ENCODE measurements around the gene NTM.

NTM gene

GRCh38 chr11:132046288-132046865 lies 676.0 kb downstream of the NTM start:
- Histone ChIP-seq H3K27ac (ENCODE audit: low read length) (no peak overlapping the region), H3K9ac (ENCODE audit: low read length in 2 of 2) (no peak overlapping the region), H3K9me3 (ENCODE audit: control insufficient read depth in 2 of 2, low read length in 2 of 2) (no peaks in the 10 kb centered on the region)

GRCh38 chr11:132047167-132047566 lies 676.8 kb downstream of the NTM start:
- Histone ChIP-seq H3K4me1 (ENCODE audit: control insufficient read depth, insufficient read depth, low read length) (no peaks in the 10 kb centered on the region), H3K27ac (ENCODE audit: low read length) (no peak overlapping the region), H3K36me3 (ENCODE audit: control insufficient read depth in 2 of 2, insufficient read depth in 2 of 2, low read length in 2 of 2) (no peaks in the 10 kb centered on the region), H3K27me3 (ENCODE audit: control insufficient read depth in 1 of 2, insufficient read depth in 2 of 2, low read length in 2 of 2) (no peaks in the 10 kb centered on the region), H3K4me3 (ENCODE audit: low read length in 2 of 2) (no peak overlapping the region), H3K9me3 (ENCODE audit: control insufficient read depth in 2 of 2, low read length in 2 of 2) (no peaks in the 10 kb centered on the region), H3K9ac (ENCODE audit: low read length in 2 of 2) (no peak overlapping the region)

More at GRCh38 chr11:132046288-132046865, 676.0 kb downstream of the NTM start:
- Histone ChIP-seq H3K27me3 (ENCODE audit: control insufficient read depth in 1 of 2, insufficient read depth in 2 of 2, low read length in 2 of 2) (no peaks in the 10 kb centered on the region), H3K4me3 (ENCODE audit: low read length in 2 of 2) (no peak overlapping the region), H3K36me3 (ENCODE audit: control insufficient read depth in 2 of 2, insufficient read depth in 2 of 2, low read length in 2 of 2) (no peaks in the 10 kb centered on the region), H3K4me1 (ENCODE audit: control insufficient read depth, insufficient read depth, low read length) (no peaks in the 10 kb centered on the region)

- no peak overlapping the region for H3K9ac ChIP-seq (ENCODE audit: low read length in 2 of 2)
- H3K9me3 ChIP-seq (ENCODE audit: control insufficient read depth in 2 of 2, low read length in 2 of 2): no peaks in the 10 kb centered on the region
- no peaks in the 10 kb centered on the region for H3K36me3 ChIP-seq (ENCODE audit: control insufficient read depth in 2 of 2, insufficient read depth in 2 of 2, low read length in 2 of 2)
- no peak overlapping the region for H3K4me3 ChIP-seq (ENCODE audit: low read length in 2 of 2)
- no peak overlapping the region for H3K27ac ChIP-seq (ENCODE audit: low read length)
- H3K27me3 ChIP-seq (ENCODE audit: control insufficient read depth in 1 of 2, insufficient read depth in 2 of 2, low read length in 2 of 2): peaks cover 0 to under 1% of the 10 kb centered on the region in 2 donors
- H3K4me1 ChIP-seq (ENCODE audit: control insufficient read depth, insufficient read depth, low read length): no peaks in the 10 kb centered on the region
These were observed 677.6 kb downstream of the NTM start for GRCh38 chr11:132048040-132048439.

- no peak overlapping the region for H3K9ac ChIP-seq (ENCODE audit: low read length in 2 of 2)
- H3K27me3 ChIP-seq (ENCODE audit: control insufficient read depth in 1 of 2, insufficient read depth in 2 of 2, low read length in 2 of 2): peaks cover 0 to 4% of the 10 kb centered on the region in 2 donors
- H3K27ac ChIP-seq (ENCODE audit: low read length): no peak overlapping the region
- H3K4me1 ChIP-seq (ENCODE audit: control insufficient read depth, insufficient read depth, low read length): no peaks in the 10 kb centered on the region
- H3K36me3 ChIP-seq (ENCODE audit: control insufficient read depth in 2 of 2, insufficient read depth in 2 of 2, low read length in 2 of 2): no peaks in the 10 kb centered on the region
- no peaks in the 10 kb centered on the region for H3K9me3 ChIP-seq (ENCODE audit: control insufficient read depth in 2 of 2, low read length in 2 of 2)
- no peak overlapping the region for H3K4me3 ChIP-seq (ENCODE audit: low read length in 2 of 2)
These were observed 678.8 kb downstream of the NTM start for GRCh38 chr11:132049205-132049604.

GRCh38 chr11:132050049-132050448 lies 679.6 kb downstream of the NTM start:
- H3K9me3 ChIP-seq (ENCODE audit: control insufficient read depth in 2 of 2, low read length in 2 of 2): no peaks in the 10 kb centered on the region
- peaks cover 0 to 9% of the 10 kb centered on the region in 2 donors for H3K27me3 ChIP-seq (ENCODE audit: control insufficient read depth in 1 of 2, insufficient read depth in 2 of 2, low read length in 2 of 2)
- no peak overlapping the region for H3K9ac ChIP-seq (ENCODE audit: low read length in 2 of 2)
- no peak overlapping the region for H3K4me3 ChIP-seq (ENCODE audit: low read length in 2 of 2)
- no peak overlapping the region for H3K27ac ChIP-seq (ENCODE audit: low read length)
- no peaks in the 10 kb centered on the region for H3K36me3 ChIP-seq (ENCODE audit: control insufficient read depth in 2 of 2, insufficient read depth in 2 of 2, low read length in 2 of 2)
- no peaks in the 10 kb centered on the region for H3K4me1 ChIP-seq (ENCODE audit: control insufficient read depth, insufficient read depth, low read length)

GRCh38 chr11:132050577-132051165 lies 680.3 kb downstream of the NTM start:
- no peak overlapping the region for H3K9ac ChIP-seq (ENCODE audit: low read length in 2 of 2)
- H3K4me1 ChIP-seq (ENCODE audit: control insufficient read depth, insufficient read depth, low read length): no peaks in the 10 kb centered on the region
- H3K27me3 ChIP-seq (ENCODE audit: control insufficient read depth in 1 of 2, insufficient read depth in 2 of 2, low read length in 2 of 2): peaks cover 0 to 9% of the 10 kb centered on the region in 2 donors
- no peaks in the 10 kb centered on the region for H3K9me3 ChIP-seq (ENCODE audit: control insufficient read depth in 2 of 2, low read length in 2 of 2)
- H3K36me3 ChIP-seq (ENCODE audit: control insufficient read depth in 2 of 2, insufficient read depth in 2 of 2, low read length in 2 of 2): no peaks in the 10 kb centered on the region
- no peak overlapping the region for H3K27ac ChIP-seq (ENCODE audit: low read length)
- H3K4me3 ChIP-seq (ENCODE audit: low read length in 2 of 2): no peak overlapping the region

- H3K27ac ChIP-seq (ENCODE audit: low read length): no peak overlapping the region
- no peaks in the 10 kb centered on the region for H3K4me1 ChIP-seq (ENCODE audit: control insufficient read depth, insufficient read depth, low read length)
- no peak overlapping the region for H3K9ac ChIP-seq (ENCODE audit: low read length in 2 of 2)
- no peaks in the 10 kb centered on the region for H3K9me3 ChIP-seq (ENCODE audit: control insufficient read depth in 2 of 2, low read length in 2 of 2)
- H3K4me3 ChIP-seq (ENCODE audit: low read length in 2 of 2): no peak overlapping the region
- peaks cover 0 to 9% of the 10 kb centered on the region in 2 donors for H3K27me3 ChIP-seq (ENCODE audit: control insufficient read depth in 1 of 2, insufficient read depth in 2 of 2, low read length in 2 of 2)
- no peaks in the 10 kb centered on the region for H3K36me3 ChIP-seq (ENCODE audit: control insufficient read depth in 2 of 2, insufficient read depth in 2 of 2, low read length in 2 of 2)
These were observed 681.3 kb downstream of the NTM start for GRCh38 chr11:132051704-132052103.

- Histone ChIP-seq H3K27me3 (ENCODE audit: control insufficient read depth in 1 of 2, insufficient read depth in 2 of 2, low read length in 2 of 2) (peaks cover 0 to 9% of the 10 kb centered on the region in 2 donors), H3K9ac (ENCODE audit: low read length in 2 of 2) (no peak overlapping the region), H3K9me3 (ENCODE audit: control insufficient read depth in 2 of 2, low read length in 2 of 2) (no peaks in the 10 kb centered on the region), H3K36me3 (ENCODE audit: control insufficient read depth in 2 of 2, insufficient read depth in 2 of 2, low read length in 2 of 2) (no peaks in the 10 kb centered on the region), H3K4me3 (ENCODE audit: low read length in 2 of 2) (no peak overlapping the region), H3K27ac (ENCODE audit: low read length) (no peak overlapping the region), H3K4me1 (ENCODE audit: control insufficient read depth, insufficient read depth, low read length) (no peaks in the 10 kb centered on the region)
These were observed 681.9 kb downstream of the NTM start for GRCh38 chr11:132052342-132052741.

GRCh38 chr11:132052904-132053303 lies 682.5 kb downstream of the NTM start:
- no peak overlapping the region for H3K27ac ChIP-seq (ENCODE audit: low read length)
- no peaks in the 10 kb centered on the region for H3K9me3 ChIP-seq (ENCODE audit: control insufficient read depth in 2 of 2, low read length in 2 of 2)
- H3K9ac ChIP-seq (ENCODE audit: low read length in 2 of 2): no peak overlapping the region
- no peaks in the 10 kb centered on the region for H3K4me1 ChIP-seq (ENCODE audit: control insufficient read depth, insufficient read depth, low read length)
- no peak overlapping the region for H3K4me3 ChIP-seq (ENCODE audit: low read length in 2 of 2)
- peaks cover 0 to 9% of the 10 kb centered on the region in 2 donors for H3K27me3 ChIP-seq (ENCODE audit: control insufficient read depth in 1 of 2, insufficient read depth in 2 of 2, low read length in 2 of 2)
- no peaks in the 10 kb centered on the region for H3K36me3 ChIP-seq (ENCODE audit: control insufficient read depth in 2 of 2, insufficient read depth in 2 of 2, low read length in 2 of 2)

- peaks cover 0 to 3% of the 10 kb centered on the region in 2 donors for H3K9me3 ChIP-seq (ENCODE audit: control insufficient read depth in 2 of 2, low read length in 2 of 2)
- H3K36me3 ChIP-seq (ENCODE audit: control insufficient read depth in 2 of 2, insufficient read depth in 2 of 2, low read length in 2 of 2): no peaks in the 10 kb centered on the region
- H3K4me3 ChIP-seq (ENCODE audit: low read length in 2 of 2): no peak overlapping the region
- H3K27ac ChIP-seq (ENCODE audit: low read length): no peak overlapping the region
- H3K9ac ChIP-seq (ENCODE audit: low read length in 2 of 2): no peak overlapping the region
- no peaks in the 10 kb centered on the region for H3K4me1 ChIP-seq (ENCODE audit: control insufficient read depth, insufficient read depth, low read length)
- H3K27me3 ChIP-seq (ENCODE audit: control insufficient read depth in 1 of 2, insufficient read depth in 2 of 2, low read length in 2 of 2): peaks cover 0 to 9% of the 10 kb centered on the region in 2 donors
These were observed 684.4 kb downstream of the NTM start for GRCh38 chr11:132054822-132055221.

GRCh38 chr11:132055296-132055695 lies 684.9 kb downstream of the NTM start:
- no peak overlapping the region for H3K27ac ChIP-seq (ENCODE audit: low read length)
- no peaks in the 10 kb centered on the region for H3K36me3 ChIP-seq (ENCODE audit: control insufficient read depth in 2 of 2, insufficient read depth in 2 of 2, low read length in 2 of 2)
- no peak overlapping the region for H3K9ac ChIP-seq (ENCODE audit: low read length in 2 of 2)
- no peaks in the 10 kb centered on the region for H3K4me1 ChIP-seq (ENCODE audit: control insufficient read depth, insufficient read depth, low read length)
- H3K4me3 ChIP-seq (ENCODE audit: low read length in 2 of 2): no peak overlapping the region
- peaks cover 0 to 3% of the 10 kb centered on the region in 2 donors for H3K9me3 ChIP-seq (ENCODE audit: control insufficient read depth in 2 of 2, low read length in 2 of 2)
- peaks cover 0 to 9% of the 10 kb centered on the region in 2 donors for H3K27me3 ChIP-seq (ENCODE audit: control insufficient read depth in 1 of 2, insufficient read depth in 2 of 2, low read length in 2 of 2)
